Stimulated activated CD4-positive, alpha-beta T cell treated with anti-CD3 and anti-CD28 coated beads, Interleukin-1b, Interleukin-23, amount 100 ng/mL, for 24 hours (primary cell): ENCODE measurements around the gene MRAP2.
"Not testable (repeated sequence)": the region's sequence is repeated elsewhere in the genome, so short reads cannot be mapped to it uniquely, and the experiment has no call there.

Experiments used
- DNase-seq, 4 experiments: peaks; one replicate each; pipeline ENCODE4 v3.0.0-alpha.2; 2020; ENCODE audit warnings: low read depth in 4 of 4, low spot score in 1 of 4

The MRAP2 gene

GRCh38 chr6:84129588-84129987, 96.0 kb downstream of the MRAP2 start:
- DNase-seq = not testable (repeated sequence)

- DNase-seq = not testable (repeated sequence)
Measured at GRCh38 chr6:84133385-84133784, 99.8 kb downstream of the MRAP2 start.

GRCh38 chr6:84135291-84135690, 101.7 kb downstream of the MRAP2 start:
- no peak for DNase-seq

- DNase-seq = no peak
Measured at GRCh38 chr6:84136364-84137050, 102.9 kb downstream of the MRAP2 start.

GRCh38 chr6:84137051-84137375, 103.4 kb downstream of the MRAP2 start:
- DNase-seq = no peak

- DNase-seq = no peak
Measured at GRCh38 chr6:84137989-84138575, 104.5 kb downstream of the MRAP2 start.

- DNase-seq = no peak
Measured at GRCh38 chr6:84139311-84139710, 105.7 kb downstream of the MRAP2 start.
